NCI-H2171 (cell line): ENCODE results near the gene MDK.

ENCODE experiments used
- DNase-seq: peaks from one replicate; lab custom pipeline; 2025; lab: John Stamatoyannopoulos, UW

The MDK gene

GRCh38 chr11:46347637-46348311 lies 33.7 kb upstream of the MDK start:
- no peak for DNase-seq

- no peak for DNase-seq
These were observed 32.7 kb upstream of the MDK start for GRCh38 chr11:46348566-46349401.

- DNase-seq = no peak
These were observed 30.8 kb upstream of the MDK start for GRCh38 chr11:46350695-46351094.

GRCh38 chr11:46351148-46351547 lies 30.3 kb upstream of the MDK start:
- no peak for DNase-seq

- no peak for DNase-seq
These were observed 29.9 kb upstream of the MDK start for GRCh38 chr11:46351606-46352005.

- DNase-seq = no peak
These were observed 29.2 kb upstream of the MDK start for GRCh38 chr11:46352063-46352841.

GRCh38 chr11:46353698-46354097 lies 27.8 kb upstream of the MDK start:
- DNase-seq = no peak

- no peak for DNase-seq
These were observed 24.5 kb upstream of the MDK start for GRCh38 chr11:46356924-46357482.

GRCh38 chr11:46357483-46357936 lies 24.0 kb upstream of the MDK start:
- DNase-seq = peak; percentile 80

- no peak for DNase-seq
These were observed 21.5 kb upstream of the MDK start for GRCh38 chr11:46359953-46360352.

- no peak for DNase-seq
These were observed 20.6 kb upstream of the MDK start for GRCh38 chr11:46360878-46361277.

GRCh38 chr11:46361283-46362155 lies 19.9 kb upstream of the MDK start:
- peak; percentile 76 for DNase-seq

- no peak for DNase-seq
These were observed 19.1 kb upstream of the MDK start for GRCh38 chr11:46362156-46363030.

- no peak for DNase-seq
These were observed 18.4 kb upstream of the MDK start for GRCh38 chr11:46363031-46363407.

- DNase-seq = no peak
These were observed 17.9 kb upstream of the MDK start for GRCh38 chr11:46363455-46364005.

GRCh38 chr11:46364056-46364455 lies 17.4 kb upstream of the MDK start:
- DNase-seq = no peak

- no peak for DNase-seq
These were observed 16.7 kb upstream of the MDK start for GRCh38 chr11:46364791-46365190.

- DNase-seq = no peak
These were observed 15.2 kb upstream of the MDK start for GRCh38 chr11:46366260-46366659.

- DNase-seq = no peak
These were observed 14.8 kb upstream of the MDK start for GRCh38 chr11:46366661-46367161.
